Stimulated activated CD4-positive, alpha-beta T cell treated with anti-CD3 and anti-CD28 coated beads, TNF-alpha, amount 100 ng/mL, for 24 hours (primary cell): ENCODE measurements around the gene LPO.

Experiments
- DNase-seq, 3 experiments: peaks; one replicate each; pipeline ENCODE4 v3.0.0-alpha.2; 2020; ENCODE audit warnings: low read depth in 3 of 3

Gene LPO

GRCh38 chr17:58238147-58238634 is at the start of gene LPO:
LPO (plus strand) TSS chr17:58238584; CDS start chr17:58242980, 4,396 bp downstream.
- no peak for DNase-seq

GRCh38 chr17:58189436-58190146 is 48.8 kb upstream of the LPO start:
- DNase-seq: no peak

GRCh38 chr17:58191241-58191896 is 47.0 kb upstream of the LPO start:
- DNase-seq: no peak

GRCh38 chr17:58192612-58193011 is 45.8 kb upstream of the LPO start, which contains the start of gene EPX:
EPX (plus strand) TSS chr17:58192726; CDS start chr17:58192847, 121 bp downstream.
- DNase-seq: no peak

GRCh38 chr17:58193641-58194255 is 44.6 kb upstream of the LPO start:
- DNase-seq: no peak

- no peak for DNase-seq
These were observed 42.8 kb upstream of the LPO start for GRCh38 chr17:58195518-58196123.

GRCh38 chr17:58196610-58197009 is 41.8 kb upstream of the LPO start:
- no peak for DNase-seq

- peak; percentile 34 to 60 (median 38) for DNase-seq
These were observed 38.3 kb upstream of the LPO start for GRCh38 chr17:58200024-58200633.

- no peak for DNase-seq
These were observed 35.5 kb upstream of the LPO start for GRCh38 chr17:58202859-58203258.

- DNase-seq: no peak
These were observed 33.6 kb upstream of the LPO start for GRCh38 chr17:58204796-58205195.

- no peak for DNase-seq
These were observed 32.4 kb upstream of the LPO start for GRCh38 chr17:58205936-58206335.

- no peak for DNase-seq
These were observed 30.9 kb upstream of the LPO start for GRCh38 chr17:58207451-58207850.

- DNase-seq: no peak
These were observed 30.0 kb upstream of the LPO start for GRCh38 chr17:58208344-58208743.

- DNase-seq: no peak
These were observed 27.5 kb upstream of the LPO start for GRCh38 chr17:58210922-58211321.

- DNase-seq: no peak
These were observed 22.7 kb upstream of the LPO start for GRCh38 chr17:58215685-58216084.

GRCh38 chr17:58217766-58218165 is 20.6 kb upstream of the LPO start:
- DNase-seq: no peak

GRCh38 chr17:58219007-58219788 is 19.2 kb upstream of the LPO start, which contains the start of gene MKS1:
MKS1 (minus strand) TSS chr17:58219255; CDS start chr17:58219230, 25 bp downstream.
- DNase-seq: peak; percentile 90 to 95 (median 91)

- no peak for DNase-seq
These were observed 18.6 kb upstream of the LPO start for GRCh38 chr17:58219789-58220183.

GRCh38 chr17:58224315-58224714 is 14.1 kb upstream of the LPO start:
- no peak for DNase-seq

- no peak for DNase-seq
These were observed 10.7 kb upstream of the LPO start for GRCh38 chr17:58227733-58228132.

GRCh38 chr17:58228679-58229078 is 9.7 kb upstream of the LPO start:
- no peak for DNase-seq
